ENCODE results near the gene OPALIN. TPM values are rescaled to one million over a fixed set of nuclear protein-coding genes. Genes with fewer than 3 reads are reported as not detected.
A peak's percentile ranks its signal among the peaks of the same experiment; 100 is the strongest.

OPALIN gene
- total and polyA plus RNA-seq, 10 of the 15 experiments (the other 5 are each of a cell fraction or from before 2014, with no cell fraction given), result not detected

DNA sequence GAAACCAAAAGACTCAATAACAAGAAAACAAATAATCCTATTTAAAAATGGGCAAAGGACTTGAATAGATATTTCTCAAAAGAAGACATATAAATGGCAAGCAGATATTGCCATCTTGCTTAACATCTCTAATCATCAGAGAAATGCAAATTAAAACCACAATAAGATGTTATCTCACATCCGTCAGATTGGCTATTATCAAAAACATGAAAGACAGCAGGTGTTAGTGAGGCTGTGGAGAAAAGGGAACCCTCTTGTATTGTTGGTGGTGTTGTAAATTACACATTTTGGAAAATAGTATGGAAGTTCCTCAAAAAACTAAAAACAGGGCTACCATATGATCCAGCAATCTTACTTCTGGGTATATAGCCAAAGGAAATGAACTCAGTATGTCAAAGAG lies 25.7 kb downstream of the OPALIN start:
- Histone ChIP-seq H3K9me3 (replicated peaks; ENCODE audit: control insufficient read depth, insufficient read depth, low read length) (no peaks in the 10 kb centered on the region), H3K27me3 (replicated peaks in 1 of 2; ENCODE audit: control insufficient read depth in 2 of 2, insufficient read depth in 2 of 2, low read length in 1 of 2) (no peaks in the 10 kb centered on the region), H3K36me3 (ENCODE audit: control insufficient read depth in 2 of 2, insufficient read depth in 2 of 2, low read length in 1 of 2) (no peaks in the 10 kb centered on the region), H3K4me1 (ENCODE audit: control insufficient read depth, insufficient read depth, low read length) (no peaks in the 10 kb centered on the region), H3K27ac (ENCODE audit: control insufficient read depth, insufficient read depth) (no peak overlapping the region), H3K79me2 (ENCODE audit: control insufficient read depth, insufficient read depth, low read length) (no peaks in the 10 kb centered on the region), H3K4me3 (no peak overlapping the region), H2AFZ (ENCODE audit: control insufficient read depth, low read depth, low read length) (no peak overlapping the region), H3K4me2 (ENCODE audit: control insufficient read depth, insufficient read depth) (no peak overlapping the region), H3K9ac (ENCODE audit: control insufficient read depth, insufficient read depth, low read length) (no peak overlapping the region), H4K20me1 (ENCODE audit: control insufficient read depth, insufficient read depth) (no peaks in the 10 kb centered on the region)
- in situ Hi-C loops (cut with MboI), result no loop called here
- no peak for FAIRE-seq
- WGBS (ENCODE audit: insufficient coverage, insufficient replicate concordance, low lambda C conversion rate, missing lambda C conversion rate), result 0% methylated on average over 1 of the region's 1 CpG
- ChIA-PET CTCF (interaction anchor here (0.9 to 9.4 kb wide), 3 partner anchors 7 to 316 kb away, joined by 5 to 142 read pairs (median 13); no protein-coding TSS in a partner anchor), SMC1A (ENCODE audit: uncharacterized antibody, unreplicated experiment) (interaction anchor here (1.0 to 1.1 kb wide), 2 partner anchors 99 to 316 kb away, joined by 3 to 5 read pairs; no protein-coding TSS in a partner anchor), RAD21 (ENCODE audit: unreplicated experiment) (interaction anchor here (1.5 kb wide), 1 partner anchor 45 kb away, joined by 4 read pairs; no protein-coding TSS in a partner anchor), POLR2A (no interaction called here)
- TF ChIP-seq ATF7 (IDR thresholded peaks at IDR 0.05; ENCODE audit: low read depth) (no peak), MYB (IDR thresholded peaks at IDR 0.05; ENCODE audit: borderline replicate concordance, low read depth, low read length) (no peak), NFXL1 (IDR thresholded peaks at IDR 0.05; ENCODE audit: borderline replicate concordance) (no peak), ASH2L (IDR thresholded peaks at IDR 0.05; ENCODE audit: borderline replicate concordance, low read depth) (no peak)
- peak; percentile 40; the same call in 1 of the 3 replicates for ATAC-seq
- DNase-seq (ENCODE audit: low read depth, low spot score), result no peak
- no TSS peak for BruUV-seq (replicated peaks)
- intact Hi-C loops (cut with micrococcal nuclease; ENCODE audit: unreplicated experiment), result no loop called here

DNA sequence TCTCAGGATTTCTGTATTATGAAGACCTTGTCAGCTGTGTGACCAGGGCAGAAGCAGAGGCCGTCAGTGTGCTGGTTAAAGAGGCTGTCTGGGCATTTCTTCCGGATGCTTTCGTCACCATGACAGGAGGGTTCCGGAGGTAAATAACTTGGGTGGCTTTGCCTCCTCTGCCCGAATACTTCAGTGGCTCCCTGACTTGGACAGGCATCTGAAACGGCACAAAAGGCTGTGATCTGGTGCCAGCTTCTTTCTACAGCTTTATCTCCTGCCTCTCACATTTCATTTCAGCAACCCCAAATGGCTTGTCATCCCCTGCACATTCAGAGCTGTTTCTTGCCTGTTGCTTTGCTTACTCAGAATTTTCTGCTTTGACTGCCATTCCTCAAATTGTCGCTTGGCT lies 31.3 kb downstream of the OPALIN start:
- POLR2A ChIA-PET, result no interaction called here
- H3K27ac ChIP-seq (ENCODE audit: control insufficient read depth, insufficient read depth), result no peak overlapping the region
- RAD21 ChIA-PET (ENCODE audit: unreplicated experiment), result no interaction called here
- in situ Hi-C loops (cut with MboI), result loop anchor here (10.0 kb wide), 1 partner anchor 303 kb away; no protein-coding TSS in a partner anchor
- no peaks in the 10 kb centered on the region for H3K9me3 ChIP-seq (replicated peaks; ENCODE audit: control insufficient read depth, insufficient read depth, low read length)
- no peak for FAIRE-seq
- intact Hi-C loops (cut with micrococcal nuclease; ENCODE audit: unreplicated experiment), result no loop called here
- BruUV-seq (replicated peaks), result no TSS peak
- H3K79me2 ChIP-seq (ENCODE audit: control insufficient read depth, insufficient read depth, low read length), result no peaks in the 10 kb centered on the region
- SMC1A ChIA-PET (ENCODE audit: uncharacterized antibody, unreplicated experiment), result interaction anchor here (0.6 to 1.8 kb wide), 2 partner anchors 11 to 261 kb away, joined by 3 to 4 read pairs; no protein-coding TSS in a partner anchor
- 67% methylated on average over 7 of the region's 7 CpGs for WGBS (ENCODE audit: insufficient coverage, insufficient replicate concordance, low lambda C conversion rate, missing lambda C conversion rate)
- H3K4me1 ChIP-seq (ENCODE audit: control insufficient read depth, insufficient read depth, low read length), result peaks cover 16% of the 10 kb centered on the region
- no peak overlapping the region for H3K4me2 ChIP-seq (ENCODE audit: control insufficient read depth, insufficient read depth)
- no peak for ATAC-seq
- H4K20me1 ChIP-seq (ENCODE audit: control insufficient read depth, insufficient read depth), result no peaks in the 10 kb centered on the region
- CTCF ChIA-PET, result interaction anchor here (1.3 to 1.7 kb wide), 3 partner anchors 8 to 98 kb away, joined by 4 to 6 read pairs (median 4); no protein-coding TSS in a partner anchor
- DNase-seq (ENCODE audit: low read depth, low spot score), result no peak
- H3K4me3 ChIP-seq, result no peak overlapping the region
- no peaks in the 10 kb centered on the region for H3K36me3 ChIP-seq (ENCODE audit: control insufficient read depth in 2 of 2, insufficient read depth in 2 of 2, low read length in 1 of 2)
- H3K9ac ChIP-seq (ENCODE audit: control insufficient read depth, insufficient read depth, low read length), result no peak overlapping the region
- H2AFZ ChIP-seq (ENCODE audit: control insufficient read depth, low read depth, low read length), result no peak overlapping the region
- H3K27me3 ChIP-seq (replicated peaks in 1 of 2; ENCODE audit: control insufficient read depth in 2 of 2, insufficient read depth in 2 of 2, low read length in 1 of 2), result no peaks in the 10 kb centered on the region; a peak in 1 of 4 replicates
- TF ChIP-seq POLR2AphosphoS2 (IDR thresholded peaks at IDR 0.05; ENCODE audit: low read depth, low read length), result no peak
- no peak for TF ChIP-seq FOXK2 (IDR thresholded peaks at IDR 0.05)
- TF ChIP-seq CBX3 (IDR thresholded peaks at IDR 0.05; ENCODE audit: borderline replicate concordance, low read depth), result no peak
- TF ChIP-seq, protein P1, sequence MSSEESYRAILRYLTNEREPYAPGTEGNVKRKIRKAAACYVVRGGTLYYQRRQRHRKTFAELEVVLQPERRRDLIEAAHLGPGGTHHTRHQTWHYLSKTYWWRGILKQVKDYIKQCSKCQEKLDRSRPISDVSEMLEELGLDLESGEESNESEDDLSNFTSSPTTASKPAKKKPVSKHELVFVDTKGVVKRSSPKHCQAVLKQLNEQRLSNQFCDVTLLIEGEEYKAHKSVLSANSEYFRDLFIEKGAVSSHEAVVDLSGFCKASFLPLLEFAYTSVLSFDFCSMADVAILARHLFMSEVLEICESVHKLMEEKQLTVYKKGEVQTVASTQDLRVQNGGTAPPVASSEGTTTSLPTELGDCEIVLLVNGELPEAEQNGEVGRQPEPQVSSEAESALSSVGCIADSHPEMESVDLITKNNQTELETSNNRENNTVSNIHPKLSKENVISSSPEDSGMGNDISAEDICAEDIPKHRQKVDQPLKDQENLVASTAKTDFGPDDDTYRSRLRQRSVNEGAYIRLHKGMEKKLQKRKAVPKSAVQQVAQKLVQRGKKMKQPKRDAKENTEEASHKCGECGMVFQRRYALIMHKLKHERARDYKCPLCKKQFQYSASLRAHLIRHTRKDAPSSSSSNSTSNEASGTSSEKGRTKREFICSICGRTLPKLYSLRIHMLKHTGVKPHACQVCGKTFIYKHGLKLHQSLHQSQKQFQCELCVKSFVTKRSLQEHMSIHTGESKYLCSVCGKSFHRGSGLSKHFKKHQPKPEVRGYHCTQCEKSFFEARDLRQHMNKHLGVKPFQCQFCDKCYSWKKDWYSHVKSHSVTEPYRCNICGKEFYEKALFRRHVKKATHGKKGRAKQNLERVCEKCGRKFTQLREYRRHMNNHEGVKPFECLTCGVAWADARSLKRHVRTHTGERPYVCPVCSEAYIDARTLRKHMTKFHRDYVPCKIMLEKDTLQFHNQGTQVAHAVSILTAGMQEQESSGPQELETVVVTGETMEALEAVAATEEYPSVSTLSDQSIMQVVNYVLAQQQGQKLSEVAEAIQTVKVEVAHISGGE (CRISPR knock-in tag; IDR thresholded peaks at IDR 0.05), result no peak
- no peak for TF ChIP-seq BHLHE40 (IDR thresholded peaks at IDR 0.05; ENCODE audit: borderline replicate concordance in 1 of 2, low read depth in 2 of 2, low read length in 1 of 2)
- TF ChIP-seq BRCA1 (IDR thresholded peaks at IDR 0.05; ENCODE audit: low read depth, low read length), result no peak
- TF ChIP-seq NFYA (IDR thresholded peaks at IDR 0.05; ENCODE audit: borderline replicate concordance, low read depth, low read length), result no peak
- no peak for TF ChIP-seq PAX5 (IDR thresholded peaks at IDR 0.05; ENCODE audit: borderline replicate concordance, low read depth, low read length)
- TF ChIP-seq NR2F1 (conservative IDR thresholded peaks at IDR 0.05), result no peak
- no peak for TF ChIP-seq ZZZ3 (IDR thresholded peaks at IDR 0.05; ENCODE audit: control insufficient read depth, insufficient read length, low read depth)
- TF ChIP-seq NRF1 (conservative IDR thresholded peaks at IDR 0.05; ENCODE audit: low read depth, low read length), result no peak
- TF ChIP-seq CREB1 (IDR thresholded peaks at IDR 0.05; ENCODE audit: low read depth), result no peak

Measured in GM12878 (cell line).